K562 (cell line): ENCODE measurements around the gene ZNF273.

Experiments
- EZH2 ChIP-seq: IDR thresholded peaks from 2 replicates; pipeline ENCODE4 v1.6.1; 2012; ENCODE audit warnings: low read depth, mild to moderate bottlenecking, inconsistent platforms, low read length, borderline replicate concordance
- MTA1 ChIP-seq: fragments of 450-650 bp; IDR thresholded peaks from 2 replicates; pipeline ENCODE4 v1.6.1; 2017; ENCODE audit warnings: borderline replicate concordance
- MTA2 ChIP-seq: fragments of 450-650 bp; IDR thresholded peaks from 2 replicates; pipeline ENCODE4 v1.6.1; 2016; ENCODE audit warnings: low read depth
- ZNF830 ChIP-seq: fragments of 250-450 bp; sonication (Bioruptor Pico); IDR thresholded peaks from 2 replicates; pipeline ENCODE4 v1.5.0; 2021; ENCODE audit warnings: mild to moderate bottlenecking

GRCh38 chr7:64904008-64904407 lies 935 bp downstream of the ZNF273 start:
- TF ChIP-seq EZH2 (no peak), ZNF830 (no peak), MTA2 (no peak), MTA1 (no peak)
